H9 (cell line): ENCODE measurements around the gene ACTR10. TPM values are rescaled to one million over a fixed set of nuclear protein-coding genes. Genes with fewer than 3 reads are reported as not detected.

Experiments
- DNase-seq: peaks from one replicate; pipeline ENCODE4 v3.0.0-alpha.2; 2017
- H2AFZ ChIP-seq: one replicate; pipeline ENCODE4 v1.6.1; 2013; ENCODE audit warnings: mild to moderate bottlenecking, low read length, control low read depth, moderate library complexity
- H2AK5ac ChIP-seq: 2 replicates; pipeline ENCODE4 v1.6.1; 2013; ENCODE audit warnings: low read length, control low read depth, mixed read lengths; ENCODE audit not compliant: insufficient read length
- H2BK120ac ChIP-seq: one replicate; pipeline ENCODE4 v1.6.1; 2013; ENCODE audit warnings: low read depth, mild to moderate bottlenecking, low read length, control low read depth, inconsistent platforms; ENCODE audit not compliant: poor library complexity, severe bottlenecking
- H2BK12ac ChIP-seq: 2 replicates; pipeline ENCODE4 v1.6.1; 2013; ENCODE audit warnings: low read length, control low read depth, mixed read lengths, low read depth; ENCODE audit not compliant: insufficient read length
- H2BK15ac ChIP-seq: 2 replicates; pipeline ENCODE4 v1.6.1; 2013; ENCODE audit warnings: low read depth, low read length, control low read depth
- H2BK20ac ChIP-seq: one replicate; pipeline ENCODE4 v1.6.1; 2013; ENCODE audit warnings: low read depth, mild to moderate bottlenecking, low read length, control low read depth, inconsistent platforms; ENCODE audit not compliant: poor library complexity, severe bottlenecking
- H2BK5ac ChIP-seq: 2 replicates; pipeline ENCODE4 v1.6.1; 2013; ENCODE audit warnings: low read length, control low read depth, mixed read lengths; ENCODE audit not compliant: insufficient read length
- H3K14ac ChIP-seq: 2 replicates; pipeline ENCODE4 v1.6.1; 2013; ENCODE audit warnings: low read length, control low read depth; ENCODE audit not compliant: insufficient read depth
- H3K18ac ChIP-seq: 2 replicates; pipeline ENCODE4 v1.6.1; 2013; ENCODE audit warnings: low read depth, mild to moderate bottlenecking, mixed read lengths, low read length, control low read depth; ENCODE audit not compliant: insufficient read length
- H3K23ac ChIP-seq: 2 replicates; pipeline ENCODE4 v1.6.1; 2013; ENCODE audit warnings: low read length, control low read depth, mixed read lengths, low read depth; ENCODE audit not compliant: insufficient read length
- H3K23me2 ChIP-seq: 2 replicates; pipeline ENCODE4 v1.6.1; 2013; ENCODE audit warnings: low read depth, mild to moderate bottlenecking, mixed read lengths, low read length, control low read depth; ENCODE audit not compliant: insufficient read length, poor library complexity, severe bottlenecking
- H3K27ac ChIP-seq: 2 replicates; pipeline ENCODE4 v1.5.1; 2013; ENCODE audit warnings: low read length, control low read depth, mixed read lengths, low read depth; ENCODE audit not compliant: insufficient read length
- H3K27me3 ChIP-seq: 2 replicates; pipeline ENCODE4 v1.6.1; 2013; ENCODE audit warnings: low read length, control low read depth, inconsistent platforms; ENCODE audit not compliant: insufficient read depth
- H3K4ac ChIP-seq: 2 replicates; pipeline ENCODE4 v1.6.1; 2013; ENCODE audit warnings: low read depth, mild to moderate bottlenecking, control low read depth, inconsistent platforms, low read length, moderate library complexity
- H3K4me1 ChIP-seq: 2 replicates; pipeline ENCODE4 v1.6.1; 2013; ENCODE audit warnings: low read length, control low read depth, inconsistent platforms; ENCODE audit not compliant: insufficient read depth
- H3K4me2 ChIP-seq: 2 replicates; pipeline ENCODE4 v1.6.1; 2013; ENCODE audit warnings: low read length, control low read depth, mixed read lengths; ENCODE audit not compliant: insufficient read length, insufficient read depth
- H3K56ac ChIP-seq: 2 replicates; pipeline ENCODE4 v1.6.1; 2013; ENCODE audit warnings: low read depth, mild to moderate bottlenecking, mixed read lengths, low read length, control low read depth; ENCODE audit not compliant: insufficient read length
- H3K79me1 ChIP-seq: 2 replicates; pipeline ENCODE4 v1.6.1; 2013; ENCODE audit warnings: low read depth, mild to moderate bottlenecking, moderate library complexity, low read length, control low read depth, inconsistent platforms; ENCODE audit not compliant: insufficient read depth, poor library complexity, severe bottlenecking
- H3K79me2 ChIP-seq: 2 replicates; pipeline ENCODE4 v1.6.1; 2013; ENCODE audit warnings: low read length, control low read depth, inconsistent platforms; ENCODE audit not compliant: insufficient read depth
- H3K9ac ChIP-seq: 2 replicates; pipeline ENCODE4 v1.6.1; 2013; ENCODE audit warnings: low read length, control low read depth, mixed read lengths; ENCODE audit not compliant: insufficient read length; ENCODE audit errors: extremely low read depth
- H3K9me3 ChIP-seq: one replicate; pipeline ENCODE4 v1.6.1; 2013; ENCODE audit warnings: low read depth, low read length, inconsistent platforms; ENCODE audit not compliant: control insufficient read depth
- H3T11ph ChIP-seq: one replicate; pipeline ENCODE4 v1.6.1; 2013; ENCODE audit warnings: mild to moderate bottlenecking, low read length, control low read depth, inconsistent platforms
- H4K20me1 ChIP-seq: one replicate; pipeline ENCODE4 v1.6.1; 2013; ENCODE audit not compliant: control insufficient read depth, insufficient read length, insufficient read depth
- H4K5ac ChIP-seq: 2 replicates; pipeline ENCODE4 v1.6.1; 2013; ENCODE audit warnings: low read depth, mild to moderate bottlenecking, mixed read lengths, low read length, control low read depth; ENCODE audit not compliant: insufficient read length
- H4K8ac ChIP-seq: replicated peaks from 2 replicates; pipeline ENCODE4 v1.6.1; 2013; ENCODE audit warnings: low read length, control low read depth, mixed read lengths, low read depth; ENCODE audit not compliant: insufficient read length
- H4K91ac ChIP-seq: 2 replicates; pipeline ENCODE4 v1.6.1; 2013; ENCODE audit warnings: low read depth, mild to moderate bottlenecking, moderate library complexity, mixed read lengths, low read length, control low read depth; ENCODE audit not compliant: insufficient read length
- H3K27ac Mint-ChIP-seq, 3 experiments: 2 replicates in 2 of 3; 3 replicates in 1 of 3; pipeline ENCODE4 v1.8.0; 2020 to 2021; ENCODE audit warnings: mixed read lengths in 3 of 3, mild to moderate bottlenecking in 1 of 3, moderate library complexity in 1 of 3
- H3K27me3 Mint-ChIP-seq: 2 replicates; pipeline ENCODE4 v1.8.0; 2021; ENCODE audit warnings: low read depth, mild to moderate bottlenecking, moderate library complexity, mixed read lengths
- H3K36me3 Mint-ChIP-seq, 3 experiments: 2 replicates in 2 of 3; 3 replicates in 1 of 3; pipeline ENCODE4 v1.8.0; 2020 to 2021; ENCODE audit warnings: low read depth in 3 of 3, mixed read lengths in 3 of 3; ENCODE audit not compliant: insufficient read depth in 1 of 3
- H3K4me1 Mint-ChIP-seq, 2 experiments: 2 replicates each; pipeline ENCODE4 v1.8.0; 2020; ENCODE audit warnings: mixed read lengths in 2 of 2
- H3K4me3 Mint-ChIP-seq, 2 experiments: 2 replicates in 1 of 2; 3 replicates in 1 of 2; pipeline ENCODE4 v1.8.0; 2020 to 2021; ENCODE audit warnings: mild to moderate bottlenecking in 2 of 2, mixed read lengths in 2 of 2, moderate library complexity in 1 of 2
- H3K9me3 Mint-ChIP-seq, 2 experiments: 2 replicates in 1 of 2; 3 replicates in 1 of 2; pipeline ENCODE4 v1.8.0; 2020; ENCODE audit warnings: mild to moderate bottlenecking in 2 of 2, mixed read lengths in 2 of 2, moderate library complexity in 1 of 2
- WGBS: extraction: QIAGEN DNeasy Blood & Tissue Kit; methylation state at CpG from one replicate; pipeline ENCODE4 v1.1.7; 2013; ENCODE audit warnings: missing lambda C conversion rate, low lambda C conversion rate, mixed read lengths; ENCODE audit not compliant: insufficient read length; ENCODE audit errors: extremely low coverage; 5-methylcytosine and 5-hydroxymethylcytosine counted together
- total RNA-seq: library from RNA; stranded (reverse); gene quantifications from 2 replicates; pipeline ENCODE4 v1.2.1, GENCODE V29; 2021
- TF ChIP-seq, protein P1 (sequence below): fragments of 200-600 bp; sonication (generic); conservative IDR thresholded peaks from 3 replicates; pipeline ENCODE4 v1.8.0; 2021; ENCODE audit warnings: antibody characterized with exemption, mild to moderate bottlenecking

The ACTR10 gene
- total RNA-seq, 1 experiment from 2014 or later = 41.0 TPM

DNA sequence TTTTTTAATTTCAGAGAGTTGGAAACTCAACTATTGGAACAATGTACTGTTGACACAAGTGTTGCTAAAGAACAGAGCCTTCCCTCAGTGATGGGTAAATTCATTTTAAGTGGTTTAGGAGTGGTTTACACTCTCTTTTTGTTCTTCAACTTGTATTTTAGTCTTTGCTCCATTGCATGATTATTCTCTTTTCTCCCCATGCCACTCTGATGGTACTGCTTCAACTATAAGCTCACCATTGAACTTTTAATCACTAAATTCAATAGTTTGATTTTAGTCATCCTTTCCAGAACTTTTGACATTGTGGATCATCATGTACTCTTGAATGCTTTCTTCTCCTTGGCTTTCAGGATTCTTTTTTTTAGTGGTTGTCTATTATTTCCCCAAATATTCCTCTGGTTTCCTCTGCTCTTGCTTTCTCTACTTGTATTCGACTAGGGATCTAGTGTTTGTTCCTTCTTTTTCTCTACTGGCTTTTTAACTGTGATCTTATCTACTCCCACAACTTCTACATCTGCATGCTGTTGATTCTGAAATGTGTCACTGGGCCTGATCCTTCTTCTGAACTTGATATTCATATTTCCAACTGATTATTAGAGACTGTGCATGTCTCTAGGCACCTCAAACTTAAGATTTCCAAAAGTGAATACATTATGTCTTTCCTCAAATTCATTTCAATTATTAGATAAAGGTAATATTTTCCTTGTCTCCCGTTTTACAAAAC is 15.4 kb downstream of the ACTR10 start:
- Histone ChIP-seq H3K4me1 (no peaks in the 10 kb centered on the region), H3K18ac (no peak overlapping the region), H3K27ac (no peak overlapping the region), H3T11ph (no peak overlapping the region), H3K56ac (no peak overlapping the region), H2BK5ac (no peak overlapping the region), H4K91ac (no peak overlapping the region), H3K79me2 (no peaks in the 10 kb centered on the region), H2AFZ (no peak overlapping the region), H2BK20ac (no peak overlapping the region), H2BK12ac (no peak overlapping the region), H4K5ac (no peak overlapping the region), H3K23me2 (no peaks in the 10 kb centered on the region), H4K8ac (no peak overlapping the region), H2BK120ac (no peak overlapping the region), H3K9ac (no peak overlapping the region), H2AK5ac (no peak overlapping the region), H3K4ac (no peak overlapping the region), H3K4me2 (no peak overlapping the region), H3K23ac (no peak overlapping the region), H4K20me1 (no peaks in the 10 kb centered on the region), H3K27me3 (no peaks in the 10 kb centered on the region), H3K9me3 (no peaks in the 10 kb centered on the region), H3K14ac (no peak overlapping the region), H3K79me1 (no peaks in the 10 kb centered on the region), H2BK15ac (no peak overlapping the region)
- Mint-ChIP-seq H3K27ac (no peak overlapping the region), H3K27me3 (no peaks in the 10 kb centered on the region), H3K9me3 (no peaks in the 10 kb centered on the region; a peak in 1 of 5 replicates), H3K36me3 (peaks cover 7 to 34% (median 20%) of the 10 kb centered on the region in 3 experiments; a peak in 6 of 7 replicates), H3K4me1 (no peaks in the 10 kb centered on the region), H3K4me3 (no peak overlapping the region)
- WGBS = no CpG with 5 or more reads among the region's 2 CpGs
- no peak for DNase-seq
- TF ChIP-seq, protein P1, sequence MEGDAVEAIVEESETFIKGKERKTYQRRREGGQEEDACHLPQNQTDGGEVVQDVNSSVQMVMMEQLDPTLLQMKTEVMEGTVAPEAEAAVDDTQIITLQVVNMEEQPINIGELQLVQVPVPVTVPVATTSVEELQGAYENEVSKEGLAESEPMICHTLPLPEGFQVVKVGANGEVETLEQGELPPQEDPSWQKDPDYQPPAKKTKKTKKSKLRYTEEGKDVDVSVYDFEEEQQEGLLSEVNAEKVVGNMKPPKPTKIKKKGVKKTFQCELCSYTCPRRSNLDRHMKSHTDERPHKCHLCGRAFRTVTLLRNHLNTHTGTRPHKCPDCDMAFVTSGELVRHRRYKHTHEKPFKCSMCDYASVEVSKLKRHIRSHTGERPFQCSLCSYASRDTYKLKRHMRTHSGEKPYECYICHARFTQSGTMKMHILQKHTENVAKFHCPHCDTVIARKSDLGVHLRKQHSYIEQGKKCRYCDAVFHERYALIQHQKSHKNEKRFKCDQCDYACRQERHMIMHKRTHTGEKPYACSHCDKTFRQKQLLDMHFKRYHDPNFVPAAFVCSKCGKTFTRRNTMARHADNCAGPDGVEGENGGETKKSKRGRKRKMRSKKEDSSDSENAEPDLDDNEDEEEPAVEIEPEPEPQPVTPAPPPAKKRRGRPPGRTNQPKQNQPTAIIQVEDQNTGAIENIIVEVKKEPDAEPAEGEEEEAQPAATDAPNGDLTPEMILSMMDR = no peak
